Activated naive CD8-positive, alpha-beta T cell treated with anti-CD3 and anti-CD28 coated beads for 36 hours (primary cell): ENCODE data around the gene PARL. TPM values are rescaled to one million over a fixed set of nuclear protein-coding genes. Genes with fewer than 3 reads are reported as not detected.

ENCODE experiments used
- DNase-seq: peaks from one replicate; pipeline ENCODE4 v3.0.0; 2021
- H3K27ac Mint-ChIP-seq: one replicate; pipeline ENCODE4 v1.8.0; 2022; ENCODE audit warnings: mild to moderate bottlenecking, moderate library complexity, mixed read lengths
- H3K27me3 Mint-ChIP-seq: one replicate; pipeline ENCODE4 v1.8.0; 2022; ENCODE audit warnings: mild to moderate bottlenecking, mixed read lengths
- H3K36me3 Mint-ChIP-seq: one replicate; pipeline ENCODE4 v1.8.0; 2021; ENCODE audit warnings: mild to moderate bottlenecking, mixed read lengths
- H3K4me1 Mint-ChIP-seq: one replicate; pipeline ENCODE4 v1.8.0; 2021; ENCODE audit warnings: mixed read lengths
- H3K4me3 Mint-ChIP-seq: one replicate; pipeline ENCODE4 v1.8.0; 2022; ENCODE audit warnings: mild to moderate bottlenecking, moderate library complexity, mixed read lengths
- H3K9me3 Mint-ChIP-seq: one replicate; pipeline ENCODE4 v1.8.0; 2022; ENCODE audit warnings: mixed read lengths
- total RNA-seq, 2 experiments: library from RNA; stranded (reverse); gene quantifications; one replicate each; pipeline ENCODE4 v1.2.3, GENCODE V29; 2021

PARL gene
- total RNA-seq, 2 experiments from 2014 or later: 107 to 108 TPM

GRCh38 chr3:183911763-183912506, 27.3 kb upstream of the PARL start:
- H3K36me3 Mint-ChIP-seq: no peaks in the 10 kb centered on the region
- H3K27ac Mint-ChIP-seq: no peak overlapping the region
- no peaks in the 10 kb centered on the region for H3K9me3 Mint-ChIP-seq
- DNase-seq: no peak
- no peaks in the 10 kb centered on the region for H3K4me1 Mint-ChIP-seq
- no peak overlapping the region for H3K4me3 Mint-ChIP-seq
- no peaks in the 10 kb centered on the region for H3K27me3 Mint-ChIP-seq

GRCh38 chr3:183911087-183911486, 26.4 kb upstream of the PARL start:
- H3K9me3 Mint-ChIP-seq: no peaks in the 10 kb centered on the region
- no peaks in the 10 kb centered on the region for H3K4me1 Mint-ChIP-seq
- H3K36me3 Mint-ChIP-seq: no peaks in the 10 kb centered on the region
- H3K4me3 Mint-ChIP-seq: no peak overlapping the region
- no peaks in the 10 kb centered on the region for H3K27me3 Mint-ChIP-seq
- no peak overlapping the region for H3K27ac Mint-ChIP-seq
- DNase-seq: no peak

- Mint-ChIP-seq H3K27me3 (no peaks in the 10 kb centered on the region), H3K27ac (no peak overlapping the region), H3K4me1 (no peaks in the 10 kb centered on the region)
These were observed 24.4 kb upstream of the PARL start for GRCh38 chr3:183909030-183909600.

GRCh38 chr3:183907911-183908331, 23.2 kb upstream of the PARL start:
- Mint-ChIP-seq H3K27me3 (no peaks in the 10 kb centered on the region), H3K4me3 (no peak overlapping the region), H3K27ac (no peak overlapping the region), H3K9me3 (no peaks in the 10 kb centered on the region), H3K4me1 (no peaks in the 10 kb centered on the region), H3K36me3 (no peaks in the 10 kb centered on the region)
- no peak for DNase-seq

More at GRCh38 chr3:183909030-183909600, 24.4 kb upstream of the PARL start:
- Mint-ChIP-seq H3K9me3 (no peaks in the 10 kb centered on the region), H3K36me3 (no peaks in the 10 kb centered on the region), H3K4me3 (no peak overlapping the region)
- DNase-seq: no peak

GRCh38 chr3:183907176-183907575, 22.5 kb upstream of the PARL start:
- Mint-ChIP-seq H3K27me3 (no peaks in the 10 kb centered on the region), H3K36me3 (no peaks in the 10 kb centered on the region), H3K9me3 (no peaks in the 10 kb centered on the region), H3K27ac (no peak overlapping the region), H3K4me1 (no peaks in the 10 kb centered on the region), H3K4me3 (no peak overlapping the region)
- DNase-seq: no peak

GRCh38 chr3:183906234-183906921, 21.7 kb upstream of the PARL start:
- Mint-ChIP-seq H3K9me3 (no peaks in the 10 kb centered on the region), H3K36me3 (no peaks in the 10 kb centered on the region), H3K4me1 (no peaks in the 10 kb centered on the region), H3K27me3 (peaks cover 3% of the 10 kb centered on the region), H3K27ac (no peak overlapping the region), H3K4me3 (no peak overlapping the region)
- no peak for DNase-seq

GRCh38 chr3:183904833-183905780, 20.4 kb upstream of the PARL start:
- DNase-seq: no peak
- Mint-ChIP-seq H3K4me1 (no peaks in the 10 kb centered on the region), H3K4me3 (no peak overlapping the region), H3K27me3 (peaks cover 15% of the 10 kb centered on the region), H3K27ac (no peak overlapping the region), H3K9me3 (no peaks in the 10 kb centered on the region), H3K36me3 (no peaks in the 10 kb centered on the region)

- Mint-ChIP-seq H3K4me3 (no peak overlapping the region), H3K27me3 (peaks cover 16% of the 10 kb centered on the region), H3K9me3 (no peaks in the 10 kb centered on the region), H3K36me3 (no peaks in the 10 kb centered on the region), H3K27ac (no peak overlapping the region), H3K4me1 (peaks cover 3% of the 10 kb centered on the region)
- no peak for DNase-seq
These were observed 13.3 kb upstream of the PARL start for GRCh38 chr3:183898028-183898431.

- Mint-ChIP-seq H3K4me1 (peaks cover 3% of the 10 kb centered on the region), H3K36me3 (no peaks in the 10 kb centered on the region), H3K9me3 (no peaks in the 10 kb centered on the region), H3K27me3 (peaks cover 19% of the 10 kb centered on the region), H3K4me3 (no peak overlapping the region), H3K27ac (no peak overlapping the region)
- no peak for DNase-seq
These were observed 12.9 kb upstream of the PARL start for GRCh38 chr3:183897606-183898005.

- H3K4me1 Mint-ChIP-seq: peaks cover 3% of the 10 kb centered on the region
- no peaks in the 10 kb centered on the region for H3K9me3 Mint-ChIP-seq
- no peak overlapping the region for H3K4me3 Mint-ChIP-seq
- H3K36me3 Mint-ChIP-seq: no peaks in the 10 kb centered on the region
- no peak overlapping the region for H3K27ac Mint-ChIP-seq
- DNase-seq: no peak
- peaks cover 20% of the 10 kb centered on the region for H3K27me3 Mint-ChIP-seq
These were observed 11.9 kb upstream of the PARL start for GRCh38 chr3:183896610-183897009.

GRCh38 chr3:183896184-183896583, 11.5 kb upstream of the PARL start:
- H3K27ac Mint-ChIP-seq: no peak overlapping the region
- no peaks in the 10 kb centered on the region for H3K9me3 Mint-ChIP-seq
- DNase-seq: no peak
- H3K4me3 Mint-ChIP-seq: no peak overlapping the region
- no peaks in the 10 kb centered on the region for H3K36me3 Mint-ChIP-seq
- H3K27me3 Mint-ChIP-seq: peaks cover 16% of the 10 kb centered on the region
- H3K4me1 Mint-ChIP-seq: peaks cover 3% of the 10 kb centered on the region

- Mint-ChIP-seq H3K9me3 (no peaks in the 10 kb centered on the region), H3K4me3 (no peak overlapping the region), H3K4me1 (peaks cover 3% of the 10 kb centered on the region), H3K36me3 (no peaks in the 10 kb centered on the region), H3K27me3 (peaks cover 11% of the 10 kb centered on the region), H3K27ac (no peak overlapping the region)
- no peak for DNase-seq
These were observed 11.1 kb upstream of the PARL start for GRCh38 chr3:183895774-183896173.

- Mint-ChIP-seq H3K9me3 (no peaks in the 10 kb centered on the region), H3K4me3 (no peak overlapping the region), H3K27ac (no peak overlapping the region), H3K36me3 (no peaks in the 10 kb centered on the region), H3K4me1 (peaks cover 3% of the 10 kb centered on the region), H3K27me3 (peaks cover 8% of the 10 kb centered on the region)
- no peak for DNase-seq
These were observed 10.6 kb upstream of the PARL start for GRCh38 chr3:183895296-183895695.

GRCh38 chr3:183892610-183893214, 8.0 kb upstream of the PARL start:
- H3K27me3 Mint-ChIP-seq: peaks cover 4% of the 10 kb centered on the region
- H3K4me1 Mint-ChIP-seq: peaks cover 3% of the 10 kb centered on the region
- H3K36me3 Mint-ChIP-seq: no peaks in the 10 kb centered on the region
- H3K27ac Mint-ChIP-seq: no peak overlapping the region
- DNase-seq: no peak
- H3K4me3 Mint-ChIP-seq: no peak overlapping the region
- H3K9me3 Mint-ChIP-seq: no peaks in the 10 kb centered on the region
